Pulmonary artery endothelial cell (primary cell): ENCODE results near the gene MFGE8. TPM values are rescaled to one million over a fixed set of nuclear protein-coding genes. Genes with fewer than 3 reads are reported as not detected.

Experiments used
- DNase-seq: peaks from one replicate; pipeline ENCODE4 v3.0.0-alpha.2; 2011; ENCODE audit warnings: low read depth, low spot score
- total RNA-seq: library from RNA; depleted of rRNA; stranded (reverse); fragments of >200 nt; gene quantifications from 2 replicates; pipeline ENCODE4 v1.2.3, GENCODE V29; 2014

Gene MFGE8
- total RNA-seq, 1 donor from 2014 or later, result 25.8 TPM

GRCh38 chr15:88900309-88900981 is 12.7 kb downstream of the MFGE8 start:
- DNase-seq, result no peak

DNA sequence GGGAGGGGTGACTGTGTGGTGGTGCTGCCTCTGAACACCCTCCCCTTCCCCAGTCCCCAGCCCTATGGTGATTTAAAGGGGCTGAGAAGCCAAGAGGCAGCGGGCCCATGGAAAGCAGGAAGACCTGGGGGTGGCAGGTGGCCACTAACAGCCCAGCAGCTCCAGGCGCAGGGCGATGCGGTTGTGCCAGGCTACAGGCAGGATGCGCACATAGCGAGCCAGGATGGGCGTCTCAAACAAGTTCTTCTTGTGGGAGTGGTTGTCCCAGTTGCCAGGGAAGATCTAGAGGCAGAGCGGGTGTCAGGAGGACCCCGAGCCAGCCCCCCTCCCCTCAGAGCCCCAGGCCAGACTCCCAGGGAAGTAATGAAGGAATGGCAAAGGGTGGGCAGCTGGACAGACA is 13.9 kb downstream of the MFGE8 start:
- no peak for DNase-seq

GRCh38 chr15:88898736-88899135 is 14.4 kb downstream of the MFGE8 start:
- DNase-seq, result no peak

GRCh38 chr15:88897456-88898194 is 15.6 kb downstream of the MFGE8 start:
- DNase-seq, result peak; percentile 49

DNA sequence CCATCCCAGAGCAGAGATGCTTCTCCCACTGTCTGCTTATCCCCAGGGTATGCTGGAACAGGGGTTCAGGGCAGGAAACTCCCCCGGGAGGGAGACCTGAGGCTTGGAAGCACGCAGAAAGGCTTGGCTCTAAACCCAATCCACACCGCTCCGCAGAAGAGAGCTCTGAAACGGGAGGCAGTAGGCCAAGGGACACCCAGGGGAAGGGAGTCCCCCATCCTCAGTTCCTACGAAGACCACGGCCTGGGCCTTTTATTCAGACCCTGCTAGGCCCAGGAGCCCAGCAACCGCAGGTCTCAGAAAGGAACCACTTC is 16.1 kb downstream of the MFGE8 start:
- no peak for DNase-seq

GRCh38 chr15:88896333-88897033 is 16.7 kb downstream of the MFGE8 start:
- DNase-seq, result peak; percentile 55

DNA sequence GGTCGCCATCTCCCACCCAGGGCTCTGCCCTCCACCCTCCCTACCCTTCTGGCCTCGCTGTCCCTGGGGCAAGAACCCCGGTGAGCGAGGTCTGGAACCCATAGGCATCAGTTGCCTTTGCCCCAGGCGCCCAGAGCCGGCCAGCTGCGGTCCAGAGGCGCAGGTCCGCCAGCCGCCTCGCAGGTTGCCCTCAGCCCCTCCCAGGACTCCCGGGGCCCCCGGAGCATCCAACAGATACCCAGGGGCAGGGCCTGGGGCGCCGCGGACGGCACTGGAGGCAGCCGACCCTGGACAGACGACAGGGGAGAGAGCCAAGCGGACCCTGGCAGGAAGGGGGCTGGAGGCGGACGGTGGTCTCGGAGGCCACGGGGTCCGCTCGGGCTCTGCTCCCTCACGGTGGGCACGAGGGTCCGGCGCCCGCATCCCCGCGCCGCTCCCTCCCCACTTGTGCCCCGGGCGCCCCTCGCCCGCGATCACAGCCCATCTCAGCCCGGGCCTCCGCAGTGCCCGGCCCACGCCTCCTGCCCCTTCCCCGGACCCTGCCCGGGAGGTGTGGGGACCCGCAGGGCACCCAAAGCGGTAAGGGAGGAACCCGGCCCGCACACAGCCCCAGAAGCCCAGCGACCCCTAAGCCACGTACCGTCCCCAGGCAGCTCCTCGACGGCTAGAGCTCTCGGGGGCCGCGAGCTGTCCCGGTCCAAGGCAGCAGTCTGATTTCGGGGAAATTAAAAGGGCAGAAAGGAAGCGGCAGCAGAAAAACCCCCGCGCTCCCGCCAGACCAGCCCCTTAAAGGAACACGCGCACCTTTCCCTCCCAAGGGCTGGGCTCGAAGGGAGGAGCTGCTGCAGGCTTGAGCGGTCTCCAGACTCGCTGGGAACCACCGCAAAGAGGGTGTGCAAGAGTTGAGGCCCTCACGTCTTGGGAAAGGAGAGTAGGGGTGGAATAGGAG is 18.1 kb downstream of the MFGE8 start, which contains the start of gene HAPLN3:
HAPLN3 (minus strand) TSS at position 726 of the 949 bp plus-strand sequence. CDS start 8,246 bp downstream, outside the sequence.
- DNase-seq, result no peak

GRCh38 chr15:88894348-88894818 is 18.8 kb downstream of the MFGE8 start:
- DNase-seq, result no peak

DNA sequence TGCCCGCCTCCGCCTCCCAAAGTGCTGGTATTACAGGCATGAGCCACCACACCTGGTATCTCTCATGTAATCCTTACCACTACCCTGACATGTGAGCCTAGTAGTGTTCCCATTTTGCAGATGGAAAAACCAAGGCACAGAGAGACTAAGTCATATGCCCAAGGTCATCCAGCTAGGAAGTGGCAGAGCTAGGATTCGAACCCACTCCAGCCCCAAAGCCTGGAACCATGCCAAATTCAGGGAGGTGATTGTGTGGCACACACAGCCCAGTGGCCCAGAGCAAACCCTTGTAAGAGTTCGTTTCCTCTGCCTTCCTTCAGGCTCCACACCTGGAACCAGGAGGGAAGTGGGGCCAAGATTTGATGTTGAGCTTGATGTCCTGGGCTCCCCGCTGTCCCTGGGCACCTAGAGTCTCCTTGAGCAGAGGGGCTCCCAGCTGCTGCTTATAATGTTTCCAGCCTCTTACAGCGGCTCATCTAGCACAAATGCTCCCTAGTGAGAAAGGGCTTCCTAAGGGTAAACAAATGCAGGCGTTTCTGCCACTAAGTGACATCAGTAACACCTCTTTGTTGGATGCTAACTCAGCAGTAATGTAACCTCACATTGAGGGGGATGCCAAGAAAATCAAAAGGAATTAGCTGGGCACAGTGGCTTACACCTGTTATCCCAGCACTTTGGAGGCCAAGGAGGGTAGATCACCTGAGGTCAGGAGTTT is 21.5 kb downstream of the MFGE8 start:
- DNase-seq, result no peak

DNA sequence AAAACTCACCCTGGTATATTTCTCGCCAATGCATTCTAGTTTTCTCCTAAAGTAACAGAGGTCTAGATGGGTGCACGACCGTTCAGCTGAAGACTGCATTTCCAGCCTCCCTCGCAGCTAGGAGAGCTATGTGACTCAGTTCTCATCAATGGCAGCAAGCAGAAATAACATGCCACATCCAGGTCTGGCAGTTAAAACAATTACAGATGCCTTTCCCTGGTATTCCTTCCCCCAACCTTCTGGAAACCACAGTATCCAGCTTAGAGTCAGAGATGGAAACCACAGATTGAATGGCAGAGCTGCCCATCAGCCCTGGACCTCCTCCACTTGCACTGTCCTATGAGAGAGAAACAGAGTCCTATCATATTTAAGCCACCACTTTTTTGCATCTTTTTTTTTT is 22.7 kb downstream of the MFGE8 start:
- DNase-seq, result no peak

GRCh38 chr15:88888719-88889118 is 24.5 kb downstream of the MFGE8 start:
- no peak for DNase-seq

DNA sequence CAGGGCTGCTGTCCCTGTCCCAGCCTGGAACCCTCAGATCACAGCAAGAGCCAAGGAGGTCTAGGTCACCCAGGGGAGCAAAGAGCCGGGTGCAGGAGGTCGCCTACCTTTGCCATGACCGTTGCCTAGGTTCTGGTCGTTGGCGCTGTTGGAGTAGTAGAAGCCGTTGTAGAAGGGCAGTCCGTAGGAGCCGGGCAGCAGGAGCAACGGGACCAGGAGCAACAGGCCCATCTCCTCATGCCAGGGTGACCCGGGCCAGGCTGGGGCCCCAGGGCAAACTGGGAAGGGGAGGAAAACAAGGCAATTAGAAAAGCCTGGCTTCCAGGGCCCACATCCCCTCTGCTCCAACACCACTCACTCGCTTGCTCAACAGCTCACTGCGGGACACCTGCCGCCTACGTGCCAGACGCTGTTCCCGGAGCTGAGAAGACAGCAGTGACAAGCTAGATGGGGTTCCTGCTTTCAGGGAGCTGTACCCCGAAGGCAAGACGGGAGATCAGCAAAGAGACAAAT is 26.1 kb downstream of the MFGE8 start:
- no peak for DNase-seq

- no peak for DNase-seq
Observed at GRCh38 chr15:88882785-88883184, 30.4 kb downstream of the MFGE8 start.

DNA sequence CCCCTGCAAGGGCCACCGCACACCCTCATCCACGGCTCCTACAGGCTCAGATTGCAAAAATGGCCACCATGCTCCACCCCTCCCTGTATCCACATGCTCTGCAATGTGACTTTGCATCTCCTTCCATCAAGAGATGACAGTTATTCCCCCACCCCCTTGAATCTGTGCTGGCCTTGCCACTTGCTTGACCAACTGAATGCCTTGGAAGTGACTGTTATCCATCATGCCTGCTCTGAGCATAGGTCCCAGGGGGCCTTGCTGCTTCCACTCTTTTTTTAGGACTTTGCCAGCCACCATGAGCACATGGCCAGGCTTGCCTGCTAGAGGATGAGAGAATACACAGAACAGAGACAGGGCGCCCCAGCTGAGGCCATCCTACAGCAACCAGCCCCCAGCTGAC is 31.4 kb downstream of the MFGE8 start:
- DNase-seq, result no peak

DNA sequence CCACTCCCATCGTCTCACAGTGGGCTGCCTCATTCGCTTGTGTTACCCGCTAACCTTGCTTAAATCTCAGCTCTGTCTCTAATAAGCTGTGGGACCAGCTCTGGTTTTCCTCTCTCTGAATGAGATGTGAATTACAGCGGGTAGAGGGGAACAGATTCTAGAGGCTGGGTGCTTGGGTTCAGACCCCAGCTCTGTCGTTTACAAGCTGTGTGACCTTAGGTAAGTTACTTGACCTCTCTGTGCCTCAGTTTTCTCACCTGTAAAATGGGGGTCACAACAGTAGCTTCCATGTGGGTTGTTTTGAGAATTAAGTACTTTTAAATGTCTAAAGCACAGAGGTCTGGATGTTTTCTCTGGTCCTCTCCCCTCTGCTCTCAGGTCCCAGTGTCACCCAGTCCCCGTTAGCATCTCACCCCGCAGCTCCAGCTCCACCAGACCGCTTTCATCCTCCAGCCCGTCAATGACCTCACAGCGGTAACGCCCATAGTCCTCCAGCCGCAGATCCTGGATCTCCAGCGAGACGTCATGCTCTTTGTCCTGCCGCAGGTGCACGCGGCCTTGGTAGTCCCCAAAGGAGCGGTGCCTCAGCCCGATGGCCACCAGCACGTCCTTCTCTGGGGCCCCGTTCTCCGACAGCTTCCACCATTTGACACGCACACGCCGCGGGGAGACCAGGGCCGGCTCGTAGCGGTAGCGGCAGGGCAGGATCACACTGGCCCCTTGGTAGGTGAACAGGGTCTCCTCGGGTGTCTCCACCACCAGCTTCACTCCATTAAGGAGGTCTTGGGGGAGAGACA is 32.0 kb downstream of the MFGE8 start:
- DNase-seq, result no peak

- DNase-seq, result no peak
Observed at GRCh38 chr15:88878720-88879184, 34.4 kb downstream of the MFGE8 start.

- DNase-seq, result no peak
Observed at GRCh38 chr15:88877906-88878305, 35.3 kb downstream of the MFGE8 start.

DNA sequence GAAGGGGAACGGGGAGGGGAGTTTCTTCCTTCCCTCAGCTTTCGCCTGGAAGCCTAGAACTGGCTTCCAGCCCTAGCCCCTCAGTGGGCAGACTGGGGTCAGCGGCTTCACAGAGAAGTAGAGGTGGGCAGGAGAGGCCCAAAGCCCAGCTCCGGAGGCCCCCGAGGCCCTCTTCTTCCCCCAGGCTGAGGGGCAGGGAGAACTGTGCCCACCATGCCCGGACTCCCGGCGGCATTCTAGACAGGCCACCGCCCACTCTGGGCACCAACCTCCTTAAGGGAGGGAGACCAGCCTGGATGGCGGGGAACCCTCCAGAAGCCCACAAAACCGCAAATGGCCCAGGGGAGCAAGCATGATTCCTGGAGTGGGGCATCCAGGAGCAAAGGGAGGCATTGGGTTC is 35.8 kb downstream of the MFGE8 start:
- DNase-seq, result no peak

DNA sequence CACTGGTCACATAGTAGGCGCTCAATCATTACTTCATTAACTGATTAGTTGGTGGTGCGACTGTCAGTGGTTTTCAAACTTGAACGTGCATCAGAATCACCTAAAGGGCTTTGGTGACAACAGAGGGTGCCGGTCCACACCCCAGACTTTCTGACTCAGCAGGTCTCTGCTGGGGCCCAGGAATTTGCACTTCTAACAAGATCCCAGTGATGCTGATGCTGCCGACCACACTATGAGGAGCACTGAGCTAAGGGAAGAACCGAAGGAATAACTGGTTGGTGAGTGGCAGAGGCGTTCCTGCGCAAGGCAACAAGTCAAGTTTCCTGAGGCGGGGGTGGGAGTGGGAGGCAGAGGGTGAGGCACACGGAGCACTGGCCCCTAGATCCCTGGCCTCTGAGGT is 36.6 kb downstream of the MFGE8 start:
- DNase-seq, result no peak
